SK-N-SH treated with all-trans-retinoic acid at 6 μM for 48 hours (cell line): ENCODE data around the gene MAML2.

Experiments used
- ATAC-seq: fragments of 200-7000 bp; cut with Tn5 transposase; 3 replicates; pipeline ENCODE4 v1.9.1; 2020; ENCODE audit warnings: mild to moderate bottlenecking, moderate library complexity
- ARNTL ChIP-seq: fragments of 450-650 bp; formaldehyde crosslinking; IDR thresholded peaks from 2 replicates; pipeline ENCODE4 v1.5.0; 2020; ENCODE audit warnings: low read depth, mild to moderate bottlenecking, moderate library complexity, borderline replicate concordance
- BACH2 ChIP-seq: fragments of 250-450 bp; sonication (Bioruptor Pico); IDR thresholded peaks from 2 replicates; pipeline ENCODE4 v1.9.0; 2021; ENCODE audit warnings: mild to moderate bottlenecking, borderline replicate concordance
- CREB5 ChIP-seq: fragments of 250-450 bp; sonication (Bioruptor Pico); IDR thresholded peaks from 2 replicates; pipeline ENCODE4 v1.5.1; 2020; ENCODE audit warnings: low read depth, mild to moderate bottlenecking, moderate library complexity
- CSDC2 ChIP-seq: fragments of 250-450 bp; sonication (Bioruptor Pico); IDR thresholded peaks from 2 replicates; pipeline ENCODE4 v1.5.0; 2020; ENCODE audit warnings: mild to moderate bottlenecking, moderate library complexity
- CSRNP3 ChIP-seq: fragments of 250-450 bp; sonication (Bioruptor Pico); IDR thresholded peaks from 2 replicates; pipeline ENCODE4 v1.5.1; 2021; ENCODE audit warnings: mild to moderate bottlenecking, moderate library complexity
- ESRRG ChIP-seq: fragments of 250-450 bp; sonication (Bioruptor Pico); IDR thresholded peaks from 2 replicates; pipeline ENCODE4 v1.6.1; 2021; ENCODE audit warnings: mild to moderate bottlenecking
- GLIS3 ChIP-seq: fragments of 250-450 bp; sonication (Bioruptor Pico); IDR thresholded peaks from 2 replicates; pipeline ENCODE4 v1.5.0; 2020; ENCODE audit warnings: mild to moderate bottlenecking, moderate library complexity
- ISL1 ChIP-seq: fragments of 250-450 bp; sonication (Bioruptor Pico); IDR thresholded peaks from 2 replicates; pipeline ENCODE4 v2.1.2; 2022; ENCODE audit warnings: mild to moderate bottlenecking, moderate library complexity
- OSR1 ChIP-seq: fragments of 250-450 bp; sonication (Bioruptor Pico); IDR thresholded peaks from 2 replicates; pipeline ENCODE4 v1.8.0; 2022; ENCODE audit warnings: moderate library complexity, mild to moderate bottlenecking, inconsistent platforms
- PATZ1 ChIP-seq: fragments of 250-450 bp; sonication (Bioruptor Pico); IDR thresholded peaks from 2 replicates; pipeline ENCODE4 v1.8.0; 2020; ENCODE audit warnings: mild to moderate bottlenecking, moderate library complexity, borderline replicate concordance
- POU6F1 ChIP-seq: fragments of 250-450 bp; sonication (Bioruptor Pico); IDR thresholded peaks from 2 replicates; pipeline ENCODE4 v1.8.0; 2021; ENCODE audit warnings: low read depth, mild to moderate bottlenecking, moderate library complexity, borderline replicate concordance
- PPARA ChIP-seq: fragments of 250-450 bp; sonication (Bioruptor Pico); IDR thresholded peaks from 2 replicates; pipeline ENCODE4 v1.5.0; 2020; ENCODE audit warnings: mild to moderate bottlenecking, borderline replicate concordance
- RARB ChIP-seq: fragments of 250-450 bp; sonication (Bioruptor Pico); IDR thresholded peaks from 2 replicates; pipeline ENCODE4 v1.8.0; 2021; ENCODE audit warnings: mild to moderate bottlenecking, moderate library complexity
- SNAI2 ChIP-seq: fragments of 250-450 bp; sonication (Bioruptor Pico); IDR thresholded peaks from 2 replicates; pipeline ENCODE4 v1.5.0; 2020; ENCODE audit warnings: mild to moderate bottlenecking, moderate library complexity
- TCF4 ChIP-seq: fragments of 250-450 bp; sonication (Bioruptor Pico); IDR thresholded peaks from 2 replicates; pipeline ENCODE4 v1.8.0; 2021; ENCODE audit warnings: mild to moderate bottlenecking, moderate library complexity, borderline replicate concordance
- TOX ChIP-seq: fragments of 250-450 bp; sonication (Bioruptor Pico); IDR thresholded peaks from 2 replicates; pipeline ENCODE4 v1.8.0; 2021; ENCODE audit warnings: mild to moderate bottlenecking, moderate library complexity, borderline replicate concordance
- TSHZ2 ChIP-seq: fragments of 250-450 bp; sonication (Bioruptor Pico); IDR thresholded peaks from 2 replicates; pipeline ENCODE4 v1.5.0; 2020; ENCODE audit warnings: mild to moderate bottlenecking, moderate library complexity
- ZC3H10 ChIP-seq: fragments of 250-450 bp; sonication (Bioruptor Pico); IDR thresholded peaks from 2 replicates; pipeline ENCODE4 v1.5.1; 2021; ENCODE audit warnings: mild to moderate bottlenecking, moderate library complexity
- ZFP3 ChIP-seq: fragments of 250-450 bp; sonication (Bioruptor Pico); IDR thresholded peaks from 2 replicates; pipeline ENCODE4 v1.5.0; 2020; ENCODE audit warnings: mild to moderate bottlenecking, moderate library complexity
- ZFP30 ChIP-seq: fragments of 450-650 bp; formaldehyde crosslinking; IDR thresholded peaks from 2 replicates; pipeline ENCODE4 v1.5.0; 2022; ENCODE audit warnings: mild to moderate bottlenecking, moderate library complexity
- ZNF565 ChIP-seq: fragments of 450-650 bp; formaldehyde crosslinking; conservative IDR thresholded peaks from 2 replicates; pipeline ENCODE4 v1.5.0; 2020; ENCODE audit warnings: low read depth, mild to moderate bottlenecking, moderate library complexity
- ZNF70 ChIP-seq: fragments of 450-650 bp; formaldehyde crosslinking; IDR thresholded peaks from 2 replicates; pipeline ENCODE4 v1.5.0; 2020; ENCODE audit warnings: mild to moderate bottlenecking, moderate library complexity
- ZNF8 ChIP-seq: fragments of 450-650 bp; formaldehyde crosslinking; IDR thresholded peaks from 2 replicates; pipeline ENCODE4 v1.5.0; 2020; ENCODE audit warnings: mild to moderate bottlenecking, moderate library complexity

MAML2 gene

GRCh38 chr11:96107143-96107824 is 235.7 kb downstream of the MAML2 start:
- ATAC-seq, result no peak
- no peak for TF ChIP-seq ESRRG (CRISPR knock-in tag)
- TF ChIP-seq PATZ1 (CRISPR knock-in tag), result no peak
- no peak for TF ChIP-seq ARNTL
- TF ChIP-seq SNAI2 (CRISPR knock-in tag), result no peak
- no peak for TF ChIP-seq TOX (CRISPR knock-in tag)
- no peak for TF ChIP-seq ZFP30
- TF ChIP-seq ZC3H10 (CRISPR knock-in tag), result no peak
- no peak for TF ChIP-seq CREB5
- no peak for TF ChIP-seq ISL1 (CRISPR knock-in tag)
- no peak for TF ChIP-seq ZNF8
- TF ChIP-seq ZFP3 (CRISPR knock-in tag), result no peak
- TF ChIP-seq OSR1 (CRISPR knock-in tag), result no peak
- TF ChIP-seq ZNF70 (CRISPR knock-in tag), result no peak

GRCh38 chr11:96106645-96107044 is 236.3 kb downstream of the MAML2 start:
- TF ChIP-seq POU6F1 (CRISPR knock-in tag) (no peak), RARB (CRISPR knock-in tag) (no peak), TSHZ2 (CRISPR knock-in tag) (no peak), BACH2 (CRISPR knock-in tag) (no peak), PPARA (CRISPR knock-in tag) (no peak), ESRRG (CRISPR knock-in tag) (no peak), TCF4 (CRISPR knock-in tag) (no peak), ZNF70 (CRISPR knock-in tag) (no peak), ZFP3 (CRISPR knock-in tag) (no peak), ISL1 (CRISPR knock-in tag) (no peak; the same call in 1 of the 2 replicates), ZFP30 (no peak), TOX (CRISPR knock-in tag) (no peak), GLIS3 (CRISPR knock-in tag) (no peak), ZNF565 (CRISPR knock-in tag) (no peak), CSDC2 (no peak)
- TF ChIP-seq, all 23 proteins: peak for 0
- ATAC-seq, result no peak

GRCh38 chr11:96105944-96106343 is 237.1 kb downstream of the MAML2 start:
- ATAC-seq, result no peak
- TF ChIP-seq PATZ1 (CRISPR knock-in tag) (no peak), CREB5 (no peak), RARB (CRISPR knock-in tag) (no peak), ARNTL (no peak), ESRRG (CRISPR knock-in tag) (no peak), GLIS3 (CRISPR knock-in tag) (no peak), TCF4 (CRISPR knock-in tag) (no peak), OSR1 (CRISPR knock-in tag) (no peak), CSRNP3 (CRISPR knock-in tag) (no peak), ISL1 (CRISPR knock-in tag) (no peak), POU6F1 (CRISPR knock-in tag) (no peak), ZC3H10 (CRISPR knock-in tag) (no peak), ZFP30 (no peak)
